Sigmoid colon (tissue), 7 donors: ENCODE results near the gene GPR158. TPM values are rescaled to one million over a fixed set of nuclear protein-coding genes. Genes with fewer than 3 reads are reported as not detected.

Experiments
- DNase-seq: peaks from one replicate; pipeline ENCODE4 v3.0.0-alpha.2; 2019
- H3K27ac ChIP-seq, 4 donors: fragments of 200-600 bp; sonication (generic); one replicate each; pipeline ENCODE4 v1.5.1; 2016 to 2019; ENCODE audit warnings: mild to moderate bottlenecking in 1 of 4
- H3K27me3 ChIP-seq, 3 donors: fragments of 200-600 bp; sonication (generic); one replicate each; pipeline ENCODE4 v1.5.1; 2019; ENCODE audit warnings: mild to moderate bottlenecking in 1 of 3
- H3K36me3 ChIP-seq, 4 donors: fragments of 200-600 bp; sonication (generic); one replicate each; pipeline ENCODE4 v1.5.1; 2016 to 2019
- H3K4me1 ChIP-seq, 4 donors: fragments of 200-600 bp; sonication (generic); one replicate each; pipeline ENCODE4 v1.5.1; 2017 to 2019
- H3K4me3 ChIP-seq, 4 donors: fragments of 200-600 bp; sonication (generic); one replicate each; pipeline ENCODE4 v1.5.1; 2017 to 2019; ENCODE audit warnings: mild to moderate bottlenecking in 2 of 4, moderate library complexity in 1 of 4
- H3K9me3 ChIP-seq, 4 donors: fragments of 200-600 bp in 3 of 4; sonication (generic) in 3 of 4; one replicate each; pipeline versions ENCODE4 v1.5.1 to v1.6.1; 2013 to 2019
- EP300 ChIP-seq, 4 donors: sonication (generic); formaldehyde crosslinking; IDR thresholded peaks; one replicate each; pipeline ENCODE4 v1.6.1; 2017; ENCODE audit warnings: antibody characterized with exemption in 4 of 4
- POLR2A ChIP-seq, 2 donors: fragments of 450-650 bp; IDR thresholded peaks; one replicate each; pipeline ENCODE4 v1.6.1; 2016; ENCODE audit warnings: antibody characterized with exemption in 2 of 2, mild to moderate bottlenecking in 2 of 2, moderate library complexity in 2 of 2
- POLR2AphosphoS5 ChIP-seq, 4 donors: sonication (generic); formaldehyde crosslinking; IDR thresholded peaks; one replicate each; pipeline ENCODE4 v1.6.1; 2017; ENCODE audit warnings: antibody characterized with exemption in 4 of 4
- WGBS, 2 donors: extraction: QIAGEN DNeasy Blood & Tissue Kit; methylation state at CpG; one replicate each; pipeline ENCODE4 v1.1.7; 2013; 5-methylcytosine and 5-hydroxymethylcytosine counted together
- intact Hi-C: fragments of 100-400 bp; cut with DNase I; formaldehyde crosslinking; loops from one replicate; pipeline ENCODE4 v1.15.1; 2023
- polyA plus RNA-seq, 3 donors: library from polyadenylated mRNA; stranded (reverse); fragments of 200-250 nt; gene quantifications; one replicate each; pipeline ENCODE4 v1.2.3, GENCODE V29; 2013
- total RNA-seq, 4 donors: library from RNA; depleted of rRNA; stranded (reverse); fragments of >200 nt; gene quantifications; one replicate each; pipeline ENCODE4 v1.1.0, GENCODE V29; 2016
- TF ChIP-seq, protein P1 (sequence below), 4 experiments: fragments of 450-650 bp in 3 of 4; fragments of 200-600 bp in 1 of 4; IDR thresholded peaks; one replicate each; pipeline ENCODE4 v1.5.1; 2016 to 2019; ENCODE audit warnings: antibody characterized with exemption in 4 of 4, mild to moderate bottlenecking in 3 of 4, moderate library complexity in 2 of 4
- donor health status: healthy with polysubstance abuse.
- donor health status: Bipolar disorder and iron deficiency.
- donor health status: healthy.

Gene GPR158
- total and polyA plus RNA-seq, 7 donors: 0.16 to 1.1 (median 0.54) TPM; not detected in 2

DNA sequence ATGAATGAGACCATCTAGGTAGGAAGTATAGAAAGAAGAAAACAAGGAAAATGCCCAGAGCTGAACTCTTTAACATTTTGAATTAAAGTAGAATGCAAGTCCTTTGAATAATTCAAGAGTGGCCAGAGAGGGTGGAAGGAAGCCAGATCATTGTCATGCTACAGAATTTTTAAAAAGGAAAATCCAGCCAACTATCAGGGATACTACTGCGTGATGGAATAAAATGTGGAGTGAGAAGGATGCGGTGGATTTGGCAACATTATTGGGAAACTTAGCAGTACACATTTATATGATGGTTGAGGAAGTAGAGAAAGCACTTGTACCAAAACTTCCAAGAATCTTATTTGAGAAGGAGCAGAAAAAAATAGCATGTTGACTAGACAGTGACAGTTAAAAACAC is 261.6 kb downstream of the GPR158 start:
- H3K4me1 ChIP-seq: no peaks in the 10 kb centered on the region
- intact Hi-C loops: no loop called here
- no peaks in the 10 kb centered on the region for H3K27me3 ChIP-seq
- no peaks in the 10 kb centered on the region for H3K36me3 ChIP-seq
- DNase-seq: no peak
- H3K4me3 ChIP-seq: no peak overlapping the region
- 93 to 95% methylated on average over 2 of the region's 2 CpGs for WGBS, 2 donors
- TF ChIP-seq POLR2A (IDR thresholded peaks at IDR 0.05) (no peak), EP300 (IDR thresholded peaks at IDR 0.05) (no peak), POLR2AphosphoS5 (IDR thresholded peaks at IDR 0.05) (no peak)
- TF ChIP-seq, protein P1, sequence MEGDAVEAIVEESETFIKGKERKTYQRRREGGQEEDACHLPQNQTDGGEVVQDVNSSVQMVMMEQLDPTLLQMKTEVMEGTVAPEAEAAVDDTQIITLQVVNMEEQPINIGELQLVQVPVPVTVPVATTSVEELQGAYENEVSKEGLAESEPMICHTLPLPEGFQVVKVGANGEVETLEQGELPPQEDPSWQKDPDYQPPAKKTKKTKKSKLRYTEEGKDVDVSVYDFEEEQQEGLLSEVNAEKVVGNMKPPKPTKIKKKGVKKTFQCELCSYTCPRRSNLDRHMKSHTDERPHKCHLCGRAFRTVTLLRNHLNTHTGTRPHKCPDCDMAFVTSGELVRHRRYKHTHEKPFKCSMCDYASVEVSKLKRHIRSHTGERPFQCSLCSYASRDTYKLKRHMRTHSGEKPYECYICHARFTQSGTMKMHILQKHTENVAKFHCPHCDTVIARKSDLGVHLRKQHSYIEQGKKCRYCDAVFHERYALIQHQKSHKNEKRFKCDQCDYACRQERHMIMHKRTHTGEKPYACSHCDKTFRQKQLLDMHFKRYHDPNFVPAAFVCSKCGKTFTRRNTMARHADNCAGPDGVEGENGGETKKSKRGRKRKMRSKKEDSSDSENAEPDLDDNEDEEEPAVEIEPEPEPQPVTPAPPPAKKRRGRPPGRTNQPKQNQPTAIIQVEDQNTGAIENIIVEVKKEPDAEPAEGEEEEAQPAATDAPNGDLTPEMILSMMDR (IDR thresholded peaks at IDR 0.05): no peak
- no peaks in the 10 kb centered on the region for H3K9me3 ChIP-seq
- H3K27ac ChIP-seq: no peak overlapping the region

DNA sequence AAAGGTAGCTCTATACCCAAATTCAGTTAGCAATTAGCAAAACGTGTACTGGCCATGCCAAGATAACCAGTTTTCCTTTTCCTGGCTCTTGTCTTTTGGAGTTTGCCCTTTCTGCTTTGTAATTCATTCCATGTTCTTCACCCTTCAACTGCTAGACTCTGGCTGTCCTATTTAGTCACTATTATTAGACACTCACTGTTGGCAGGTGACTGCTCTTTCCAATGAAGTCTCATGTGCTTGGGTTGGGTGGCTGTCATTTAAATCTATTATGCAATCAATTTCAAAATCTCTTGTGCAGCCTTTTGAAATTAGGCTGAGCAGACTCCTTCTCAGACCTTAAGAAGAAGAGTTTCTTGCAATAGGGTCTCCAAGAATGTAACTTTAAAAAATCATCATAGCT is 266.5 kb downstream of the GPR158 start:
- H3K27me3 ChIP-seq: no peaks in the 10 kb centered on the region
- H3K4me3 ChIP-seq: no peak overlapping the region
- H3K9me3 ChIP-seq: peaks cover 0 to 3% (median 0%) of the 10 kb centered on the region in 4 donors
- intact Hi-C loops: no loop called here
- H3K4me1 ChIP-seq: no peaks in the 10 kb centered on the region
- no peak for DNase-seq
- no peak overlapping the region for H3K27ac ChIP-seq
- TF ChIP-seq POLR2A (IDR thresholded peaks at IDR 0.05): no peak
- TF ChIP-seq, protein P1 (IDR thresholded peaks at IDR 0.05): no peak
- TF ChIP-seq POLR2AphosphoS5 (IDR thresholded peaks at IDR 0.05): no peak
- TF ChIP-seq EP300 (IDR thresholded peaks at IDR 0.05): no peak
- H3K36me3 ChIP-seq: no peaks in the 10 kb centered on the region
- WGBS, 2 donors: 8 to 53% methylated on average over 1 of the region's 1 CpG

DNA sequence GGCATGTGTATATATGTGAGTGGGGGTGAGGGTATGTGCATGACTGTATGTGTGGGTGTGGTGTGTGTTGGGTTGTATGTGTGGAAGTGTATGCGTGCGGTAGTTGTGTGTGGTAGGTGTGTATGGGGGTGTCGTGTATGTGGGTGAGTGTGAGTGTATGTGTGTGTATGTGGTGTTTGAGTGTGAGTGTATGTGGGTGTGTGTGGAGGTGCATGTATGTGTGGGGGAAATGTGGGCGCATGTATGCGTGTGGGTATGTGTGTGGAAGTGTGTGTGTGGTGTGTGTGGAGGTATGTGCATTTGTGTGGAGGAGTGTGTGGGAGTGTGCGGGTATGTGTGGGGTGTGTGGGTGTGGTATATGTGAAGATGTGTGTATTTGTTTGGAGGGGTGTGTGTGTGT is 269.5 kb downstream of the GPR158 start:
- Histone ChIP-seq H3K27ac (no peak overlapping the region), H3K9me3 (peaks cover 0 to 3% (median 0%) of the 10 kb centered on the region in 4 donors), H3K4me1 (no peaks in the 10 kb centered on the region), H3K36me3 (no peaks in the 10 kb centered on the region), H3K4me3 (no peak overlapping the region), H3K27me3 (no peaks in the 10 kb centered on the region)
- WGBS, 2 donors: 77 to 83% methylated on average over 6 of the region's 6 CpGs
- DNase-seq: no peak
- no peak for TF ChIP-seq EP300 (IDR thresholded peaks at IDR 0.05)
- TF ChIP-seq, protein P1 (IDR thresholded peaks at IDR 0.05): no peak
- no peak for TF ChIP-seq POLR2AphosphoS5 (IDR thresholded peaks at IDR 0.05)
- no peak for TF ChIP-seq POLR2A (IDR thresholded peaks at IDR 0.05)
- intact Hi-C loops: no loop called here

GRCh38 chr10:25451401-25451800 is 276.6 kb downstream of the GPR158 start:
- 70 to 75% methylated on average over 4 of the region's 4 CpGs for WGBS, 2 donors
- H3K36me3 ChIP-seq: no peaks in the 10 kb centered on the region
- H3K27me3 ChIP-seq: no peaks in the 10 kb centered on the region
- no peak overlapping the region for H3K27ac ChIP-seq
- H3K9me3 ChIP-seq: no peaks in the 10 kb centered on the region
- H3K4me1 ChIP-seq: no peaks in the 10 kb centered on the region
- TF ChIP-seq EP300 (IDR thresholded peaks at IDR 0.05): no peak
- no peak for TF ChIP-seq POLR2A (IDR thresholded peaks at IDR 0.05)
- TF ChIP-seq POLR2AphosphoS5 (IDR thresholded peaks at IDR 0.05): no peak
- TF ChIP-seq, protein P1 (IDR thresholded peaks at IDR 0.05): no peak
- DNase-seq: no peak
- H3K4me3 ChIP-seq: no peak overlapping the region
- intact Hi-C loops: no loop called here

- H3K27me3 ChIP-seq: no peaks in the 10 kb centered on the region
- H3K27ac ChIP-seq: no peak overlapping the region
- no peaks in the 10 kb centered on the region for H3K36me3 ChIP-seq
- DNase-seq: no peak
- no peaks in the 10 kb centered on the region for H3K9me3 ChIP-seq
- H3K4me3 ChIP-seq: no peak overlapping the region
- WGBS, 2 donors: 37 to 93% methylated on average over 1 of the region's 1 CpG
- no peaks in the 10 kb centered on the region for H3K4me1 ChIP-seq
- TF ChIP-seq POLR2AphosphoS5 (IDR thresholded peaks at IDR 0.05): no peak
- no peak for TF ChIP-seq EP300 (IDR thresholded peaks at IDR 0.05)
- TF ChIP-seq POLR2A (IDR thresholded peaks at IDR 0.05): no peak
- intact Hi-C loops: no loop called here
Measured at GRCh38 chr10:25453619-25454018, 278.8 kb downstream of the GPR158 start.
